HG02610 (cell line): ENCODE data around the gene RPP25L.

Experiments
- ATAC-seq: cut with Tn5 transposase; IDR thresholded peaks from one replicate; pipeline ENCODE4 v1.9.1; 2021; ENCODE audit warnings: mild to moderate bottlenecking, moderate library complexity; ENCODE audit not compliant: unreplicated experiment

RPP25L gene

GRCh38 chr9:34571481-34571810 is 40.5 kb downstream of the RPP25L start:
- ATAC-seq, result no peak

DNA sequence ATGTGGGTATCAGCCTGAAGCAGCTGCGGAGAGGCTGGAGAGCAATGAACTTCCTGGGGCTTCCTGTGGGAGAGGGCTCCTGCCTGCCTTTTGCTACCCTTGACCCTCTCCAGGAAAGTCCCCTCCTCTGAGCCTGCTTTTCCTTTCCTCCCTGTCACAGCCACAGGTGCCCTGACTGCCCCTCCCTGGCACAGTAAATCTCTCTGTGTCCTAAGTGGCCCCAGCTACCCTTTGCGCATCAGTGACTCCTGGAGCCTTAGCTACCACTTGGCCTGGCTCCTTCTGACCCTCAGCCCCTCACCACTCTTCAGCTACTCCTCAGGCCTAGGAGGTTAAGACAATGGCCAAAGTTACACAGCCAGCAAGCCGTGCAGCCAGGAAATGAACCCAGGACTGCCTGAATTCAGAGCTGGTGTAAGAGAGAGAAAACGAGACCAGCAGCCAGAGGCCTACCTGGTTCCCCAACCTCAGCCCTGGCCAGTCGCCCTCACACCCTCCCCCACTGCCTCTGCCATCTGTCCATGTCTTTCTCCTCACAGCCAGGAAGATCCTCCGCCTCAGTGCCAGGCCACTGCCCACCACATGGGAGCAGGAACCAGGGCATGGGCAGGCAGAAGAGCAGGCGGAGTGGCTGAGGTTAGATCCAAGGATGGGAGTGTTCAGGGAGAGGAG is 41.0 kb downstream of the RPP25L start:
- ATAC-seq, result no peak

GRCh38 chr9:34570376-34570775 is 41.5 kb downstream of the RPP25L start:
- ATAC-seq, result no peak

DNA sequence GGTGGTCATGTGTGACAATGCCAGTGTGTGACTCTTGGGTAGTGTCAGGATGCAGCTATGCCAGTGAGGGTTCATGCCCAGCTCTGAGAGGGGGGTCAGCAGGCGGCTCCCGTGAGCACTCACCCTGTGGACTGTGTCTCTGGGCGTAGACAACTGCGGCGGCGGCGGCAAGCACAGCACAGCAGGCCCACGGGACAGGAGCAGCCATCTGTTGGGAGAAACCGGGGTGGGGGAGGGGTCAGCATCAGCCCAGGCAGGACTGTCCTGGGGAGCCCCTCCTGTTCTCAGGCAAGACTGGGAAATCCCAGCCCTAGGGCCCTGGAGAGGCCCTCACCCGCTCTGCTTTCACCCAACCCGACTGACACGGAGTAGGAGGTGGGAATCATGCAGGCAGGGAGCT is 43.1 kb downstream of the RPP25L start:
- no peak for ATAC-seq

DNA sequence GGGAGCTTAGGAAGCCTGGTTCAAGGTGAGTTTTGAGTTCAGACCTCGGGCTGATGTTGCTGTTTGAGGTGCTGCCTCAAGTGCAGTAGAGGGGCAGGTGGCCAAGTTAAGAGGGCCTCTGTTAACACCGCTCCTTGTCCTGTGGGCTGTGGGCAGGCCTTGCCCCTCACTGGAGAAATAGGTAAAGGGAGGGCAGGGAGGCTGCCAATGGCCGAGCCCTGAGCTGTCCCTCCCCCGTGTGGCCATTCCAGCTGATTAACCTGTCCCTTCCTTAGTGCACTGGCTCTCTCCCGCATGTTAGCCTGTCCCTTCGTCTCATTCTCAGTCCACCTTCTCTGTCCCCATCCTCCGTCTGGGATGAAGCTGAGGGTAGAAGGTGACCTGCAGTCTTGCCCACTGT is 43.8 kb downstream of the RPP25L start:
- ATAC-seq, result no peak

GRCh38 chr9:34566972-34567371 is 44.9 kb downstream of the RPP25L start:
- ATAC-seq, result no peak

- no peak for ATAC-seq
These were observed 45.6 kb downstream of the RPP25L start for GRCh38 chr9:34566322-34566721.

DNA sequence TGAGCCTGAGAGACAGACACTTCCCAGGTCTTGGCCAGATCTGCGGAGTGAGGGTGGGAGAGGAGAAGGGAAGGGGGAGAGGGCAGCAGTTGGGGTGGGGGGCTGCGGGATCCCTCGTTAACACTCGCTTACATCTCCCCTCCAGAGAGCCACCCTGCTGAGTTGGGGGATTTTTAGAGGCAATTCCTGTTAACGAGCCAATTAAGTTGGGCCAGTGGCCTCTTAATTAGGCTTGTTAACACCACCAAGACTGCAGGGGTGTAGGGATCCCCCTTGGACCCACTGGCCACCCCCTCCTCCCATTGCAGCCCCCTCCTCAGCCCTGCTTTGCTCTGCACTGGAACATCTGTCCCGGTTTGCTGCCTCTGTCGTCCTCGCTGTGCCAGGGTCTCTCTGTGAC is 46.0 kb downstream of the RPP25L start:
- no peak for ATAC-seq

DNA sequence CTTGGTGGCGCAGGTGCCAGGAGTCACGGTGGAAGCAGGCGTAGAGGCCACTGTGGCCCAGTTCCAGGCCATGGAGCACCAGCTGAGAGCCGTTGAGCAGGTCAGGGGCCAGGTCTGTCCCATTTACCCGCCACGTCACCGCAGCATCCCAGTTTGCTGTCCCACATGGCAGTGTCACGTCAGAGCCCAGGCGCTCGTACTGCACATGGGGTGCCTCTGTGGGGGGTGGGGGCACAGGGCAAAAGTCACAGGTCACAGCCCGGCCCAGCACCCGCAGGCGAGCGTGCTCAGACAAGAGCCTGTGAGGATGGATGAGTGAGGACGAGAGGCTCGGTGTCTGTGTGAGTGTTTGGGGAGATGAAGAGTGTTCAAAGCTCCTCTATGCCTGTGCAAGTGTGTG is 47.3 kb downstream of the RPP25L start:
- no peak for ATAC-seq

DNA sequence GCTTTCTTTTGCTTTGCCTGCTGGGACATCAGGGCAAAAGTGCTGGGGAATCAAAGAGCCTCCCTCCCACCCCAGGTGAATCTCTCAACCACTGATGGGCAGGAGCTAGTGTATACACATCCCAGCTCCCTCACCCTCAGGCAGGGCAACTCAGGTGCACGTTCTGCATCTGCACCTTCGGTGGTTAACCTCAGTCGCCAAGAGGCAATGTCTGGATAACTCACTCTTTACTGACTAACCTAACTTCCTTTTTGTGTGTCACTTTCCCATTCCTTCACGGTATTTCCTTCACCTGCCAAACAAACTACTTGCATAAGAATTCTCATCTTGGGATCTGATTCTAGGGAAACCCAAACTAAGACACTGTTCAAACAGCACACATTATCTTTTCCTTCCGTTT is 48.6 kb downstream of the RPP25L start:
- ATAC-seq, result no peak

DNA sequence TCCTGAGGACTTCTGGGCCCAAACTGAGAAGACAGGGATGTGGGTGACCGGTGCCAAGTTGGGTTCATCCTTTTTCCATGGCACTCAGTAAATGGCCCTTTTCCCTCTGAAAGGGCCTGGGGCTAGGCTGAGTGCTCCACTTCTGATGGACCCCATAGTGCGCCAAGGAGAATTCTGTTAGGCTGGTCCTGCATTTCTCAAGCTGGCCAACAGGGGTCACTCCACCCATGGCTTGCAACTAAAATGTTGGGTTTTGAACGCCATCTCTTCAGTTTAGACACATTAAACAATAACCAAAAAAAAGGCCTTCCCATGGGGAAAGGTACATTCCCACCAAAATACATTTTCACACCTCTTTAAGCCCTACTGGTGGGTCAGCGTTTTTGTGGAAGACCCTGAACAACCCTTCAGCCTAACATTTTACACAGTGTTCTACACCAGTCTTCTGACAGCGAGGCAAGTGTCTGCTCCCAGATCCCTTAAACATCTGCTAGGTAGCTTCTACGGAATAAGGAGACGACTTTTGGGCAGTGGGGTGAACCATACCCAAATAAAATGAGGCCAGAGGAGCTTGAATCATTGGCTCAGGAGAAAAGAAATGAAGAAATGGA is 49.7 kb downstream of the RPP25L start:
- no peak for ATAC-seq

DNA sequence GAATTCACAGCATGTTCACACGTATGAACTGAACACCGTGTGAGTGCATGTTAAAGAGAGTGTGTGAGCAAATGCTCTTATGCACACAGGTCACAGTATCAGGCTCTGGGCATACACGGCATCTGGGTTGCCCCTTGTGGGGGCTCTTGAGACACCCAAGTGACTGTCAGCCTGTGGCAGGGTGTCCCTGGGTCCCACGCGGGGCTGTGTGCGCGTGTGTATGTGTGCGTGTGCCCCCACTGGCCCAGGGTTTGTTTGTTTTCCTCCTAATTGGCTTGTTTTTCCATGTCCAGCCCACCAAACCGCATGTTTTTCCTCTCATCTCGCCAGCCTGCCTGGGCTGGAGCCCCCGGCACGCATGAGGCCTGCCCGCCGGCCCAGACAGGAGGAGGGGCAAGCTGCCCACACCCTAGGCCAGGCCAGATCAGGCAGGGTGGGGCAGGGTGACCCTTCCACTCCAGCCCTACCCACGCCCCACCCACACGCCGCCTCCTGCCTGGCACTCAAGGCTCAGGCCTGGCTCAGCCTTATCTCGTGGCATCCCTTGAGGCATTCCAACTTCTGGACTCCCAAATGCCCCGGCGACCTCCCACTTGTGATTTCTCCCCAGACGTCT is 51.2 kb downstream of the RPP25L start:
- no peak for ATAC-seq
